Natural killer cell (primary cell): ENCODE results near the gene RENBP. TPM values are rescaled to one million over a fixed set of nuclear protein-coding genes. Genes with fewer than 3 reads are reported as not detected.

Experiments used
- ATAC-seq, 3 donors: fragments of 150-1000 bp in 2 of 3; fragments of 200-7000 bp in 1 of 3; cut with Tn5 transposase; 1 replicate in 1 of 3; 2 replicates in 2 of 3; pipeline ENCODE4 v1.10.0; 2021; ENCODE audit warnings: mild to moderate bottlenecking in 2 of 3, moderate library complexity in 2 of 3
- DNase-seq, 2 donors: peaks; one replicate each; pipeline versions ENCODE4 v3.0.0 to v3.0.0-alpha.2; 2013 to 2021; ENCODE audit warnings: mixed read lengths in 1 of 2
- H3K27ac ChIP-seq: one replicate; pipeline ENCODE4 v1.5.1; 2013; ENCODE audit warnings: mild to moderate bottlenecking, low read length
- H3K27me3 ChIP-seq: one replicate; pipeline ENCODE4 v1.6.1; 2013; ENCODE audit warnings: low read length; ENCODE audit not compliant: control insufficient read depth, insufficient read depth
- H3K36me3 ChIP-seq: one replicate; pipeline ENCODE4 v1.6.1; 2013; ENCODE audit warnings: low read length; ENCODE audit not compliant: control insufficient read depth, insufficient read depth
- H3K4me1 ChIP-seq: one replicate; pipeline ENCODE4 v1.6.1; 2013; ENCODE audit warnings: low read length; ENCODE audit not compliant: control insufficient read depth, insufficient read depth
- H3K4me3 ChIP-seq: one replicate; pipeline ENCODE4 v1.5.1; 2013; ENCODE audit warnings: low read length
- H3K9me3 ChIP-seq: one replicate; pipeline ENCODE4 v1.6.1; 2013; ENCODE audit warnings: low read length; ENCODE audit not compliant: control insufficient read depth, insufficient read depth
- H3K27ac Mint-ChIP-seq, 2 donors: one replicate each; pipeline ENCODE4 v1.8.0; 2022; ENCODE audit warnings: mild to moderate bottlenecking in 2 of 2, mixed read lengths in 2 of 2, moderate library complexity in 1 of 2
- H3K27me3 Mint-ChIP-seq, 2 donors: one replicate each; pipeline ENCODE4 v1.8.0; 2022; ENCODE audit warnings: low read depth in 2 of 2, mixed read lengths in 2 of 2
- H3K36me3 Mint-ChIP-seq: one replicate; pipeline ENCODE4 v1.8.0; 2022; ENCODE audit warnings: mixed read lengths
- H3K4me1 Mint-ChIP-seq, 2 donors: one replicate each; pipeline ENCODE4 v1.8.0; 2022; ENCODE audit warnings: mixed read lengths in 2 of 2
- H3K4me3 Mint-ChIP-seq: one replicate; pipeline ENCODE4 v1.8.0; 2022; ENCODE audit warnings: mild to moderate bottlenecking, moderate library complexity, mixed read lengths
- H3K9me3 Mint-ChIP-seq, 2 donors: one replicate each; pipeline ENCODE4 v1.8.0; 2022; ENCODE audit warnings: mixed read lengths in 2 of 2
- WGBS: methylation state at CpG from one replicate; pipeline ENCODE4 v1.1.7; 2013; ENCODE audit warnings: missing lambda C conversion rate; ENCODE audit not compliant: insufficient coverage; 5-methylcytosine and 5-hydroxymethylcytosine counted together
- intact Hi-C: fragments of 100-400 bp; cut with micrococcal nuclease; formaldehyde crosslinking; loops from one replicate; pipeline ENCODE4 v1.14.2; 2022
- total RNA-seq, 4 donors: library from RNA; stranded (reverse); fragments of 120-200 nt in 1 of 4; gene quantifications; one replicate each; pipeline versions ENCODE4 v1.2.3 to v1.2.4, GENCODE V29; 2013 to 2022
- TF ChIP-seq, protein P1 (sequence below): fragments of 200-600 bp; IDR thresholded peaks from one replicate; pipeline ENCODE4 v1.8.0; 2022; ENCODE audit warnings: antibody characterized with exemption

Gene RENBP
- total RNA-seq, 3 donors from 2014 or later (not counting 1 experiment from before 2014, with no cell fraction given) = 14.3 to 17.1 (median 15.2) TPM

DNA sequence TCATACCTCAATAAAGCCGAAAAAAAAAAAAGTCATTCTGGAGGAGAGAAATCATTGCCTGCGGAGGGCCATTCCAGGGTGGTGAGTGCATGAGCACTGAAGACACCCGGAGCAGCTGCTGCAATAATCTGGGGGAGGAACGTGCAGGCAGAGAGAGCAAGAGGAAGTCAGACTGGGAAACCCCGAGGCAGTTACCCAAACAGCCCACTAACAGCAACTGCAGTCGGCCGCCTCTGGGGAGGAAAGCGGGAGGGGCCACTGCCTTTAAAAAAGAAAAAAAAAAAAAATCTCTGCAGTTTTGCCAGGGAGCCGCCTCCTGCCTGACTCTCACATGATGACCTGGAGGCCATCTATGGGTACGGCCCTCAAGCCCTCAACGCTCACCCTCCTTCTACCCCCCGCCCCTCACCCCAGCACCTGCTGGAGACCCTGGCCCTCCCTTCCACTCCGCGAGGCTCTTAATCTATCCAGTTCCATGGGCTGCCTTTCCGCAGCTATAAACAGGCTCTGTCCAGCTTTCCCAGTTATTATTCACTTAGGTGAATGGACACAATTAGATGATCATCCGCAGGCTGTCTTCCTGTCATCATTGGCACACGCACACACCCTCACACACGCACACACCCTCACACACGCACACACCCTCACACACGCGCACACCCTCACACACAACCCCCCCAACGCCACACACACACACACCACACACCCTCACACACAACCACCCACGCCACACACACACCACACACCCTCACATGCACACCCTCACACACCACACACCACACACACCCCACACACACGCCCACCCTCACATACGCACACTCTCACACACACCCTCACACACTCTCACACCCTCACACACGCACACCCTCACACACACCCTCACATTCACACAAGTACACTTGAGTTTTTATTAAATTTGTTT, 43.4 kb downstream of the RENBP start:
- 23% methylated on average over 22 of the region's 26 CpGs for WGBS
- Mint-ChIP-seq H3K9me3 (no peaks in the 10 kb centered on the region), H3K36me3 (no peaks in the 10 kb centered on the region), H3K4me3 (peak overlapping the region; percentile 59), H3K27me3 (no peaks in the 10 kb centered on the region), H3K4me1 (peaks cover 24 to 46% of the 10 kb centered on the region in 2 donors), H3K27ac (peak overlapping the region in 1 of 2 donors; percentile 76)
- H3K27ac ChIP-seq = no peak overlapping the region
- no peak overlapping the region for H3K4me3 ChIP-seq
- H3K4me1 ChIP-seq = peaks cover 59% of the 10 kb centered on the region
- no peaks in the 10 kb centered on the region for H3K36me3 ChIP-seq
- DNase-seq (peak; percentile 32 to 85), ATAC-seq (peak; percentile 87 to 91 (median 91))
- H3K9me3 ChIP-seq = no peaks in the 10 kb centered on the region
- H3K27me3 ChIP-seq = no peaks in the 10 kb centered on the region
- TF ChIP-seq, protein P1, sequence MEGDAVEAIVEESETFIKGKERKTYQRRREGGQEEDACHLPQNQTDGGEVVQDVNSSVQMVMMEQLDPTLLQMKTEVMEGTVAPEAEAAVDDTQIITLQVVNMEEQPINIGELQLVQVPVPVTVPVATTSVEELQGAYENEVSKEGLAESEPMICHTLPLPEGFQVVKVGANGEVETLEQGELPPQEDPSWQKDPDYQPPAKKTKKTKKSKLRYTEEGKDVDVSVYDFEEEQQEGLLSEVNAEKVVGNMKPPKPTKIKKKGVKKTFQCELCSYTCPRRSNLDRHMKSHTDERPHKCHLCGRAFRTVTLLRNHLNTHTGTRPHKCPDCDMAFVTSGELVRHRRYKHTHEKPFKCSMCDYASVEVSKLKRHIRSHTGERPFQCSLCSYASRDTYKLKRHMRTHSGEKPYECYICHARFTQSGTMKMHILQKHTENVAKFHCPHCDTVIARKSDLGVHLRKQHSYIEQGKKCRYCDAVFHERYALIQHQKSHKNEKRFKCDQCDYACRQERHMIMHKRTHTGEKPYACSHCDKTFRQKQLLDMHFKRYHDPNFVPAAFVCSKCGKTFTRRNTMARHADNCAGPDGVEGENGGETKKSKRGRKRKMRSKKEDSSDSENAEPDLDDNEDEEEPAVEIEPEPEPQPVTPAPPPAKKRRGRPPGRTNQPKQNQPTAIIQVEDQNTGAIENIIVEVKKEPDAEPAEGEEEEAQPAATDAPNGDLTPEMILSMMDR = no peak
- intact Hi-C loops = no loop called here

DNA sequence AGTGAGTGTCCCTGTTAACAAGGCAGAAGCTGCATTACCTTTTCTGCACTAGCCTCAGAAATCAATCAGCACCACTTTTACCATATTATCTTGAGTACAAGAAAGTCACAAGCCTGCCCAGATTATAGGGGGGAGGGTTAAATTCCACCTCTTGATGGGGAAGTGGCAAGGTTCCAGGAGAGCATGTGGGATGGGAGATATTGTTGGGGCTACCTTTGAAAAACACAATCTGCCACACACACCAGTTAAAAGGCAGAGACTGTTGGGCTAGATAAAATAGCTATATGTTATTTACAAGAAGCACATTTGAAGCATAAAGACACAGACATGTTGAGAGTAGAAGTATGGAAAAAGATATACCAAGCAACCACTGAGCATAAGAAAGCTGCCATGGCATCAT, 46.5 kb downstream of the RENBP start:
- TF ChIP-seq, protein P1 = no peak
- Histone ChIP-seq H3K27me3 (no peaks in the 10 kb centered on the region), H3K4me1 (peaks cover 27% of the 10 kb centered on the region), H3K36me3 (no peaks in the 10 kb centered on the region), H3K4me3 (no peak overlapping the region), H3K9me3 (no peaks in the 10 kb centered on the region), H3K27ac (no peak overlapping the region)
- ATAC-seq (no peak), DNase-seq (no peak)
- Mint-ChIP-seq H3K4me1 (peaks cover 16 to 21% of the 10 kb centered on the region in 2 donors), H3K4me3 (no peak overlapping the region), H3K9me3 (no peaks in the 10 kb centered on the region), H3K27ac (no peak overlapping the region), H3K27me3 (peaks cover 5 to 8% of the 10 kb centered on the region in 2 donors), H3K36me3 (no peaks in the 10 kb centered on the region)
- intact Hi-C loops = no loop called here

DNA sequence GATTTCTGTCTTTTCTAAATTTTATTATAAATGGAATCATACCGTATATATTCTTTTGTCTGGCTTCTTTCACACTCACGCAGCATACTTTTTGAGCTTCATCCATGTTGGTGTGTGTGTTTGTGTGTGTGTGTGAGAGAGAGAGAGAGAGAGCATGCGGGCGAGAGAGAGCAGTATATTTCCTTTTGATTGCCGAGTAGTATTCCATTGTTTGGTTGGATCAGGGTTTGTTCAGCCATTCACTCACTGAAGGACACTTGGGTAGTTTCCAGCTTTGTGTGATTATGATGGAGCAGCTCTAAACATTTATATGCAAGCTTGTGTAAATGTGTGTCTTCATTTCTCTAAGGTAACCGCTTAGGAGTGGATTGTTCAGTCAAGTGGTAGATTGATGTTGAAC, 55.3 kb downstream of the RENBP start:
- TF ChIP-seq, protein P1 = no peak
- no peak overlapping the region for H3K27ac Mint-ChIP-seq
- no peak overlapping the region for H3K4me3 ChIP-seq
- peaks cover 15% of the 10 kb centered on the region for H3K4me1 ChIP-seq
- DNase-seq (no peak), ATAC-seq (no peak)
- H3K4me1 Mint-ChIP-seq = no peaks in the 10 kb centered on the region
- no peaks in the 10 kb centered on the region for H3K36me3 ChIP-seq
- no peaks in the 10 kb centered on the region for H3K36me3 Mint-ChIP-seq
- H3K27me3 ChIP-seq = peaks cover 19% of the 10 kb centered on the region
- no peaks in the 10 kb centered on the region for H3K9me3 Mint-ChIP-seq
- intact Hi-C loops = no loop called here
- H3K27me3 Mint-ChIP-seq = peaks cover 17 to 38% of the 10 kb centered on the region in 2 donors
- H3K4me3 Mint-ChIP-seq = no peak overlapping the region
- H3K9me3 ChIP-seq = no peaks in the 10 kb centered on the region
- 93% methylated on average over 5 of the region's 6 CpGs for WGBS
- no peak overlapping the region for H3K27ac ChIP-seq
